Measurements from ENCODE around the gene KIAA0930. TPM values are rescaled to one million over a fixed set of nuclear protein-coding genes. Genes with fewer than 3 reads are reported as not detected.

Gene KIAA0930
- total and polyA plus RNA-seq, 2 experiments from 2014 or later: 8.6 to 50.9 TPM

- Histone ChIP-seq H3K9me2 (ENCODE audit: insufficient read depth) (no peaks in the 10 kb centered on the region), H3K27me3 (replicated peaks; ENCODE audit: insufficient read depth) (no peaks in the 10 kb centered on the region), H3F3A (ENCODE audit: insufficient read depth) (peaks cover 14% of the 10 kb centered on the region), H3K27ac (no peak overlapping the region), H3K4me3 (no peak overlapping the region), H3K79me2 (ENCODE audit: insufficient read depth) (no peaks in the 10 kb centered on the region), H2AFZ (no peak overlapping the region), H4K20me1 (ENCODE audit: insufficient read depth) (no peaks in the 10 kb centered on the region), H3K9me3 (ENCODE audit: low read depth) (no peaks in the 10 kb centered on the region), H3K36me3 (ENCODE audit: low read depth) (no peaks in the 10 kb centered on the region), H3K4me1 (ENCODE audit: insufficient read depth) (peaks cover 14% of the 10 kb centered on the region), H3K4me2 (ENCODE audit: unreplicated experiment) (no peak overlapping the region), H3K9ac (no peak overlapping the region)
- in situ Hi-C loops (cut with MboI): no loop called here
- no peak for DNase-seq
- 70 to 78% methylated on average over 8 of the region's 8 CpGs for WGBS, 2 experiments (ENCODE audit: low coverage in 1 of 2, low lambda C conversion rate in 2 of 2, missing lambda C conversion rate in 2 of 2)
- TF ChIP-seq EZH2phosphoT487 (IDR thresholded peaks at IDR 0.05; ENCODE audit: insufficient read depth, low read depth) (no peak), EZH2 (IDR thresholded peaks at IDR 0.05; ENCODE audit: insufficient read depth, poor library complexity, severe bottlenecking) (no peak)
These were observed 8.3 kb upstream of the KIAA0930 start for GRCh38 chr22:45248832-45249561.

GRCh38 chr22:45246060-45246985, 5.6 kb upstream of the KIAA0930 start:
- no peaks in the 10 kb centered on the region for H3K9me2 ChIP-seq (ENCODE audit: insufficient read depth)
- no peaks in the 10 kb centered on the region for H4K20me1 ChIP-seq (ENCODE audit: insufficient read depth)
- H3K36me3 ChIP-seq (ENCODE audit: low read depth): no peaks in the 10 kb centered on the region
- H2AFZ ChIP-seq: no peak overlapping the region
- H3K79me2 ChIP-seq (ENCODE audit: insufficient read depth): no peaks in the 10 kb centered on the region
- H3K9ac ChIP-seq: peak overlapping the region; percentile 36
- peak; percentile 95 for DNase-seq
- peaks cover 14% of the 10 kb centered on the region for H3F3A ChIP-seq (ENCODE audit: insufficient read depth)
- in situ Hi-C loops (cut with MboI): no loop called here
- H3K27ac ChIP-seq: peak overlapping the region; percentile 79
- TF ChIP-seq EZH2 (IDR thresholded peaks at IDR 0.05; ENCODE audit: insufficient read depth, poor library complexity, severe bottlenecking) (no peak), EZH2phosphoT487 (IDR thresholded peaks at IDR 0.05; ENCODE audit: insufficient read depth, low read depth) (no peak)
- no peak overlapping the region for H3K4me3 ChIP-seq
- WGBS, 2 experiments (ENCODE audit: low coverage in 1 of 2, low lambda C conversion rate in 2 of 2, missing lambda C conversion rate in 2 of 2): 26 to 28% methylated on average over 13 of the region's 13 CpGs
- peak overlapping the region; percentile 30 for H3K4me2 ChIP-seq (ENCODE audit: unreplicated experiment)
- peaks cover 14% of the 10 kb centered on the region for H3K4me1 ChIP-seq (ENCODE audit: insufficient read depth)
- H3K27me3 ChIP-seq (replicated peaks; ENCODE audit: insufficient read depth): no peaks in the 10 kb centered on the region
- H3K9me3 ChIP-seq (ENCODE audit: low read depth): no peaks in the 10 kb centered on the region

DNA sequence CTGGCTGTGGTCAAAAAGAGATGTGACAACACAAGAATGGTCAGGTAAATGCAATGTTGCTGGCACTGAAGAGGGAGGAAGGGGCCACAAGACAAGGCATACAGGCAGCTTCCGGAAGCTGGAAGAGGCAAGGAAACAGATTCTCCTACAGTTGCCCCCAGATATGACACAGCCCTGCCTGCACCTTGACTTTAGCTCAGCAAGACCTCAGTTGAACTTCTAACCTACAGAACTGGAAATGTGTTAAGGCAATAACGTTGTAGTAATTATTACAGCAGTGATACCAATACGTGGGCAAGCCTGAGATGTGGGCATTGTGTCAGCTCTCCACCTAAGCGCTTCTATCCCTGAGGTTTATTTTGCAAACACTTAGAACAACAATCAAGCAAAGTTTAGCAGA, 4.2 kb upstream of the KIAA0930 start:
- no peak overlapping the region for H3K4me3 ChIP-seq
- H3F3A ChIP-seq (ENCODE audit: insufficient read depth): peaks cover 14% of the 10 kb centered on the region
- no peak overlapping the region for H3K4me2 ChIP-seq (ENCODE audit: unreplicated experiment)
- H3K27ac ChIP-seq: no peak overlapping the region
- no peak overlapping the region for H3K9ac ChIP-seq
- WGBS, 2 experiments (ENCODE audit: low coverage in 1 of 2, low lambda C conversion rate in 2 of 2, missing lambda C conversion rate in 2 of 2): 82 to 86% methylated on average over 4 of the region's 4 CpGs
- H3K79me2 ChIP-seq (ENCODE audit: insufficient read depth): 0 out of 2 replicates have a peak, but pooled peaks cover 4% of the 10 kb centered on the region
- no peak overlapping the region for H2AFZ ChIP-seq
- in situ Hi-C loops (cut with MboI): no loop called here
- H3K9me2 ChIP-seq (ENCODE audit: insufficient read depth): no peaks in the 10 kb centered on the region
- H3K9me3 ChIP-seq (ENCODE audit: low read depth): no peaks in the 10 kb centered on the region
- DNase-seq: no peak
- no peaks in the 10 kb centered on the region for H3K36me3 ChIP-seq (ENCODE audit: low read depth)
- peaks cover 15% of the 10 kb centered on the region for H3K4me1 ChIP-seq (ENCODE audit: insufficient read depth)
- TF ChIP-seq EZH2phosphoT487 (IDR thresholded peaks at IDR 0.05; ENCODE audit: insufficient read depth, low read depth) (no peak), EZH2 (IDR thresholded peaks at IDR 0.05; ENCODE audit: insufficient read depth, poor library complexity, severe bottlenecking) (no peak)
- H3K27me3 ChIP-seq (replicated peaks; ENCODE audit: insufficient read depth): no peaks in the 10 kb centered on the region
- no peaks in the 10 kb centered on the region for H4K20me1 ChIP-seq (ENCODE audit: insufficient read depth)

- in situ Hi-C loops (cut with MboI): no loop called here
- 60 to 62% methylated on average over 7 of the region's 7 CpGs for WGBS, 2 experiments (ENCODE audit: low coverage in 1 of 2, low lambda C conversion rate in 2 of 2, missing lambda C conversion rate in 2 of 2)
These were observed 2.1 kb upstream of the KIAA0930 start for GRCh38 chr22:45242778-45243191.

More at GRCh38 chr22:45242778-45243191, 2.1 kb upstream of the KIAA0930 start:
- Histone ChIP-seq H4K20me1 (ENCODE audit: insufficient read depth) (no peaks in the 10 kb centered on the region), H3K79me2 (ENCODE audit: insufficient read depth) (0 out of 2 replicates have a peak, but pooled peaks cover 19% of the 10 kb centered on the region), H3K9me3 (ENCODE audit: low read depth) (no peaks in the 10 kb centered on the region), H2AFZ (no peak overlapping the region), H3K36me3 (ENCODE audit: low read depth) (no peaks in the 10 kb centered on the region), H3K27ac (no peak overlapping the region), H3F3A (ENCODE audit: insufficient read depth) (peaks cover 14% of the 10 kb centered on the region), H3K4me3 (no peak overlapping the region), H3K9ac (no peak overlapping the region), H3K27me3 (replicated peaks; ENCODE audit: insufficient read depth) (no peaks in the 10 kb centered on the region), H3K9me2 (ENCODE audit: insufficient read depth) (no peaks in the 10 kb centered on the region), H3K4me1 (ENCODE audit: insufficient read depth) (peaks cover 18% of the 10 kb centered on the region), H3K4me2 (ENCODE audit: unreplicated experiment) (no peak overlapping the region)
- DNase-seq: no peak
- no peak for TF ChIP-seq EZH2phosphoT487 (IDR thresholded peaks at IDR 0.05; ENCODE audit: insufficient read depth, low read depth)
- TF ChIP-seq EZH2 (IDR thresholded peaks at IDR 0.05; ENCODE audit: insufficient read depth, poor library complexity, severe bottlenecking): no peak

All from GM23248 (cell line).